HEK293 (cell line): ENCODE results near the gene TNIP1.

ENCODE experiments used
- CTCF ChIA-PET: fragments of 350-600 bp; formaldehyde crosslinking; extraction: SDS; loops from one replicate; lab custom pipeline; 2021; ENCODE audit warnings: antibody characterized with exemption; lab: Yijun Ruan, JAX
- POLR2A ChIA-PET: fragments of 300-600 bp; formaldehyde crosslinking; extraction: SDS; loops from one replicate; lab custom pipeline; 2020; ENCODE audit warnings: antibody characterized with exemption, inconsistent platforms; lab: Yijun Ruan, JAX
- H3K27ac ChIP-seq: fragments of 200-500 bp; sonication (Bioruptor generic); 2 replicates; pipeline ENCODE4 v1.5.1; 2014; ENCODE audit warnings: low read depth, low read length, control low read depth, inconsistent platforms; ENCODE audit errors: extremely low read depth
- H3K36me3 ChIP-seq, 2 experiments: fragments of 200-500 bp in 1 of 2; sonication (Bioruptor generic) in 1 of 2; 1 replicate in 1 of 2; 2 replicates in 1 of 2; pipeline ENCODE4 v1.5.1; 2014 to 2017; ENCODE audit warnings: inconsistent platforms in 2 of 2, low read length in 2 of 2; ENCODE audit not compliant: control insufficient read depth in 2 of 2, insufficient read depth in 1 of 2
- H3K4me1 ChIP-seq: fragments of 200-500 bp; sonication (Bioruptor generic); 2 replicates; pipeline ENCODE4 v1.5.1; 2014; ENCODE audit warnings: mild to moderate bottlenecking, low read length, inconsistent platforms; ENCODE audit not compliant: control insufficient read depth, insufficient read depth
- H3K4me3 ChIP-seq: 2 replicates; pipeline ENCODE4 v1.5.1; 2011; ENCODE audit warnings: low read depth, mild to moderate bottlenecking, control low read depth, low read length, moderate library complexity
- H3K9me3 ChIP-seq: fragments of 200-500 bp; sonication (Bioruptor generic); 2 replicates; pipeline ENCODE4 v1.5.1; 2014; ENCODE audit warnings: low read depth, low read length, inconsistent platforms; ENCODE audit not compliant: control insufficient read depth, insufficient read depth
- KLF9 ChIP-seq: fragments of 450-650 bp; formaldehyde crosslinking; IDR thresholded peaks from 2 replicates; pipeline ENCODE4 v1.5.1; 2016; ENCODE audit warnings: missing biosample characterization, missing genetic modification characterization, low read depth
- OSR2 ChIP-seq: fragments of 450-650 bp; formaldehyde crosslinking; IDR thresholded peaks from 2 replicates; pipeline ENCODE4 v1.5.1; 2016; ENCODE audit warnings: missing biosample characterization, missing genetic modification characterization
- YY1 ChIP-seq: fragments of 450-650 bp; formaldehyde crosslinking; IDR thresholded peaks from 2 replicates; pipeline ENCODE4 v1.5.1; 2018; ENCODE audit warnings: missing biosample characterization, missing genetic modification characterization
- ZBTB21 ChIP-seq: fragments of 450-650 bp; formaldehyde crosslinking; IDR thresholded peaks from 2 replicates; pipeline ENCODE4 v1.5.1; 2017; ENCODE audit warnings: missing biosample characterization, missing genetic modification characterization
- ZNF155 ChIP-seq: fragments of 450-650 bp; formaldehyde crosslinking; IDR thresholded peaks from 2 replicates; pipeline ENCODE4 v1.5.1; 2016; ENCODE audit warnings: missing biosample characterization, missing genetic modification characterization
- ZNF2 ChIP-seq: fragments of 450-650 bp; formaldehyde crosslinking; IDR thresholded peaks from 2 replicates; pipeline ENCODE4 v1.5.1; 2016; ENCODE audit warnings: missing biosample characterization, missing genetic modification characterization
- ZNF621 ChIP-seq: fragments of 450-650 bp; formaldehyde crosslinking; IDR thresholded peaks from 2 replicates; pipeline ENCODE4 v1.5.1; 2017; ENCODE audit warnings: missing biosample characterization, missing genetic modification characterization
- ZNF677 ChIP-seq: fragments of 450-650 bp; IDR thresholded peaks from 2 replicates; pipeline ENCODE4 v1.5.0; 2018; ENCODE audit warnings: missing biosample characterization, mild to moderate bottlenecking, missing genetic modification characterization, moderate library complexity
- ZSCAN23 ChIP-seq: fragments of 450-650 bp; formaldehyde crosslinking; IDR thresholded peaks from 2 replicates; pipeline ENCODE4 v1.5.1; 2016; ENCODE audit warnings: missing biosample characterization, missing genetic modification characterization
- TF ChIP-seq, protein P1 (sequence below): fragments of 450-650 bp; formaldehyde crosslinking; IDR thresholded peaks from 2 replicates; pipeline ENCODE4 v1.5.1; 2016; ENCODE audit warnings: missing biosample characterization, missing genetic modification characterization
- TF ChIP-seq, protein P2 (sequence below): fragments of 450-650 bp; formaldehyde crosslinking; IDR thresholded peaks from 2 replicates; pipeline ENCODE4 v1.5.1; 2016; ENCODE audit warnings: missing biosample characterization, missing genetic modification characterization, borderline replicate concordance
- TF ChIP-seq, protein P3 (sequence below): fragments of 450-650 bp; formaldehyde crosslinking; IDR thresholded peaks from 2 replicates; pipeline ENCODE4 v1.5.1; 2016; ENCODE audit warnings: missing biosample characterization, missing genetic modification characterization
- TF ChIP-seq, protein P4 (sequence below): fragments of 450-650 bp; formaldehyde crosslinking; IDR thresholded peaks from 2 replicates; pipeline ENCODE4 v1.5.1; 2016; ENCODE audit warnings: missing biosample characterization, missing genetic modification characterization
- TF ChIP-seq, protein P5 (sequence below): fragments of 450-650 bp; formaldehyde crosslinking; IDR thresholded peaks from 2 replicates; pipeline ENCODE4 v1.5.1; 2016; ENCODE audit warnings: missing biosample characterization, missing genetic modification characterization
- TF ChIP-seq, protein P6 (sequence below): fragments of 450-650 bp; formaldehyde crosslinking; IDR thresholded peaks from 2 replicates; pipeline ENCODE4 v1.5.1; 2016; ENCODE audit warnings: missing biosample characterization, missing genetic modification characterization, borderline replicate concordance
- TF ChIP-seq, protein P7 (sequence below): fragments of 450-650 bp; formaldehyde crosslinking; IDR thresholded peaks from 2 replicates; pipeline ENCODE4 v1.5.1; 2016; ENCODE audit warnings: missing biosample characterization, missing genetic modification characterization, low read depth

Gene TNIP1

DNA sequence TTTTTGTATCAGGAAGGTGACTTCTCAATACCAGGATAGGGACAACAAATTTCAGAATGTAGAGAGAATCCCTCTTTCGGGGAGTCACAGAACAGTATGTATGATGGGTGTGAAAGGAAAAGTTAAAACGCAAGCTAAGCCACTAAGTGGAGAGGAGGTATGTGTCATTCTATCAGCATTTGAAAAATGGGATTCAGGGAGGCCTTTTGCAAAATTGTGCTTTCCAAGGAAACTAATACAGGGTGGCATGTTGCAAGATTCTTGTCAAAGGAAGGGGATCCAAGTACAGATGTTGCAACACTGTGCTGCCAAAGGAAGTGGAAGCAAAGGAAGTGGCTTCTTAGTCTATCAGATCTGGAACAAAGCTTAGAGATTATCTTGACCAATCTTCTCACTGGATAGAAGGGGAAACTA, 12.6 kb upstream of the TNIP1 start (continued):
- TF ChIP-seq, protein P1, sequence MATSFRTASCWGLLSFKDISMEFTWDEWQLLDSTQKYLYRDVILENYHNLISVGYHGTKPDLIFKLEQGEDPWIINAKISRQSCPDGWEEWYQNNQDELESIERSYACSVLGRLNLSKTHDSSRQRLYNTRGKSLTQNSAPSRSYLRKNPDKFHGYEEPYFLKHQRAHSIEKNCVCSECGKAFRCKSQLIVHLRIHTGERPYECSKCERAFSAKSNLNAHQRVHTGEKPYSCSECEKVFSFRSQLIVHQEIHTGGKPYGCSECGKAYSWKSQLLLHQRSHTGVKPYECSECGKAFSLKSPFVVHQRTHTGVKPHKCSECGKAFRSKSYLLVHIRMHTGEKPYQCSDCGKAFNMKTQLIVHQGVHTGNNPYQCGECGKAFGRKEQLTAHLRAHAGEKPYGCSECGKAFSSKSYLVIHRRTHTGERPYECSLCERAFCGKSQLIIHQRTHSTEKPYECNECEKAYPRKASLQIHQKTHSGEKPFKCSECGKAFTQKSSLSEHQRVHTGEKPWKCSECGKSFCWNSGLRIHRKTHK (tag by site-specific recombination), result no peak
- no peak for TF ChIP-seq ZNF621

DNA sequence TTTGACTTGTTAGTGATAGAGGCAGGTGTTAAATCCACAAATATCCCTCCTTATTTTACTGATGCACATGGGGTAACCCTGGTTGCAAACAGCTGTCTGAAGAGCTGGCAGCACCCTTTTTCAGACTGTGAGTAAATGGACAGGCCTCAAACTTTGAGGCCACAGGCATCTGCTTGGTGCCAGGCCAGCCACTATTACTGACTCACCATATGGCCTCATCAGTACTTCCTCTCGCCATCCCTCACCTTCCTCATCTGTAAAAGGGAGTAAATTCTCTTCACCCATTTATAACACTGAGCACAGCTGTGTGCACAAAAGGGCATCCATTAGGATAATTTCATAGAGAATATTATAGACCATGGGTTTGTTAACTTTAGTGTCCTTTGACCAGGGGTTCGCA, 11.9 kb upstream of the TNIP1 start:
- Histone ChIP-seq H3K9me3 (no peaks in the 10 kb centered on the region), H3K4me3 (no peak overlapping the region), H3K27ac (no peak overlapping the region), H3K36me3 (no peaks in the 10 kb centered on the region), H3K4me1 (no peaks in the 10 kb centered on the region)
- TF ChIP-seq ZNF677 (tag by site-specific recombination), result no peak
- TF ChIP-seq, protein P2, sequence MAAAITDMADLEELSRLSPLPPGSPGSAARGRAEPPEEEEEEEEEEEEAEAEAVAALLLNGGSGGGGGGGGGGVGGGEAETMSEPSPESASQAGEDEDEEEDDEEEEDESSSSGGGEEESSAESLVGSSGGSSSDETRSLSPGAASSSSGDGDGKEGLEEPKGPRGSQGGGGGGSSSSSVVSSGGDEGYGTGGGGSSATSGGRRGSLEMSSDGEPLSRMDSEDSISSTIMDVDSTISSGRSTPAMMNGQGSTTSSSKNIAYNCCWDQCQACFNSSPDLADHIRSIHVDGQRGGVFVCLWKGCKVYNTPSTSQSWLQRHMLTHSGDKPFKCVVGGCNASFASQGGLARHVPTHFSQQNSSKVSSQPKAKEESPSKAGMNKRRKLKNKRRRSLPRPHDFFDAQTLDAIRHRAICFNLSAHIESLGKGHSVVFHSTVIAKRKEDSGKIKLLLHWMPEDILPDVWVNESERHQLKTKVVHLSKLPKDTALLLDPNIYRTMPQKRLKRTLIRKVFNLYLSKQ (tag by site-specific recombination), result no peak
- TF ChIP-seq ZNF155, result no peak
- no peak for TF ChIP-seq ZSCAN23 (tag by site-specific recombination)
- TF ChIP-seq YY1 (tag by site-specific recombination), result no peak
- TF ChIP-seq ZBTB21, result no peak
- TF ChIP-seq, protein P3, sequence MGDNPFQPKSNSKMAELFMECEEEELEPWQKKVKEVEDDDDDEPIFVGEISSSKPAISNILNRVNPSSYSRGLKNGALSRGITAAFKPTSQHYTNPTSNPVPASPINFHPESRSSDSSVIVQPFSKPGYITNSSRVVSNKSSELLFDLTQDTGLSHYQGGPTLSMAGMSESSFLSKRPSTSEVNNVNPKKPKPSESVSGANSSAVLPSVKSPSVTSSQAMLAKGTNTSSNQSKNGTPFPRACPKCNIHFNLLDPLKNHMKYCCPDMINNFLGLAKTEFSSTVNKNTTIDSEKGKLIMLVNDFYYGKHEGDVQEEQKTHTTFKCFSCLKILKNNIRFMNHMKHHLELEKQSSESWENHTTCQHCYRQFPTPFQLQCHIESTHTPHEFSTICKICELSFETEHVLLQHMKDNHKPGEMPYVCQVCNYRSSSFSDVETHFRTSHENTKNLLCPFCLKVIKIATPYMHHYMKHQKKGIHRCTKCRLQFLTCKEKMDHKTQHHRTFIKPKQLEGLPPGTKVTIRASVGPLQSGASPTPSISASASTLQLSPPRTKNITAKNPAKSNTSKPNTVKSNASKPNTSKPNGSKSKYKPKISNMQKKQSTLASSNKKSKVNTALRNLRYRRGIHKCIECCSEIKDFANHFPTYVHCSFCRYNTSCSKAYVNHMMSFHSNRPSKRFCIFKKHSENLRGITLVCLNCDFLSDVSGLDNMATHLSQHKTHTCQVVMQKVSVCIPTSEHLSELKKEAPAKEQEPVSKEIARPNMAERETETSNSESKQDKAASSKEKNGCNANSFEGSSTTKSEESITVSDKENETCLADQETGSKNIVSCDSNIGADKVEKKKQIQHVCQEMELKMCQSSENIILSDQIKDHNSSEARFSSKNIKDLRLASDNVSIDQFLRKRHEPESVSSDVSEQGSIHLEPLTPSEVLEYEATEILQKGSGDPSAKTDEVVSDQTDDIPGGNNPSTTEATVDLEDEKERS (tag by site-specific recombination), result no peak
- CTCF ChIA-PET, result interaction anchor here (0.7 to 0.9 kb wide), 2 partner anchors 41 to 72 kb away, joined by 4 read pairs; no protein-coding TSS in a partner anchor
- POLR2A ChIA-PET, result interaction anchor here (0.9 kb wide), 1 partner anchor 13 kb away, joined by 3 read pairs; no protein-coding TSS in a partner anchor

DNA sequence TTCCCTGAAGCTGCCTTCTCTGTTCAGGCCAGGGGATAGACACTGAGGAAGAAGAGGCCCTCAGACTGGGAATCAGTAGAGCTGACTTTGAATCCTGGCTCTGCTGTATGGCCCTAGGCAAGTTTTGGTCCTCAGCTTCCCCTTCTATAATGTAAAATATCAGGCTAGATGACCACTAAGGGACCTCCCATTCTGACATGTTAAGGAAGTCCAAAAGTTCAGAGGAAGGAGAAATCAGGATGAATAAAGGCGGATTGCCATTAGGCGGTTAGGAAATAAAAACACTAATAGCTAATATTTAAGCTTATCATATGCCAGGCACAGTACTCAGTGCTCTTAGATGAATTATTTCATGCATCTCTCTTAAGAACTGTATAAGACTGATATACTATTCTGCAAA, 8.9 kb upstream of the TNIP1 start:
- Histone ChIP-seq H3K4me3 (no peak overlapping the region), H3K9me3 (no peaks in the 10 kb centered on the region), H3K4me1 (no peaks in the 10 kb centered on the region), H3K27ac (no peak overlapping the region), H3K36me3 (no peaks in the 10 kb centered on the region)
- POLR2A ChIA-PET, result no interaction called here
- CTCF ChIA-PET, result interaction anchor here (0.6 to 2.4 kb wide), 5 partner anchors 25 to 41 kb away, joined by 3 to 11 read pairs (median 3); no protein-coding TSS in a partner anchor
- no peak for TF ChIP-seq KLF9
- TF ChIP-seq, protein P4, sequence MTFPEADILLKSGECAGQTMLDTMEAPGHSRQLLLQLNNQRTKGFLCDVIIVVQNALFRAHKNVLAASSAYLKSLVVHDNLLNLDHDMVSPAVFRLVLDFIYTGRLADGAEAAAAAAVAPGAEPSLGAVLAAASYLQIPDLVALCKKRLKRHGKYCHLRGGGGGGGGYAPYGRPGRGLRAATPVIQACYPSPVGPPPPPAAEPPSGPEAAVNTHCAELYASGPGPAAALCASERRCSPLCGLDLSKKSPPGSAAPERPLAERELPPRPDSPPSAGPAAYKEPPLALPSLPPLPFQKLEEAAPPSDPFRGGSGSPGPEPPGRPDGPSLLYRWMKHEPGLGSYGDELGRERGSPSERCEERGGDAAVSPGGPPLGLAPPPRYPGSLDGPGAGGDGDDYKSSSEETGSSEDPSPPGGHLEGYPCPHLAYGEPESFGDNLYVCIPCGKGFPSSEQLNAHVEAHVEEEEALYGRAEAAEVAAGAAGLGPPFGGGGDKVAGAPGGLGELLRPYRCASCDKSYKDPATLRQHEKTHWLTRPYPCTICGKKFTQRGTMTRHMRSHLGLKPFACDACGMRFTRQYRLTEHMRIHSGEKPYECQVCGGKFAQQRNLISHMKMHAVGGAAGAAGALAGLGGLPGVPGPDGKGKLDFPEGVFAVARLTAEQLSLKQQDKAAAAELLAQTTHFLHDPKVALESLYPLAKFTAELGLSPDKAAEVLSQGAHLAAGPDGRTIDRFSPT (tag by site-specific recombination), result no peak
- TF ChIP-seq, protein P5, sequence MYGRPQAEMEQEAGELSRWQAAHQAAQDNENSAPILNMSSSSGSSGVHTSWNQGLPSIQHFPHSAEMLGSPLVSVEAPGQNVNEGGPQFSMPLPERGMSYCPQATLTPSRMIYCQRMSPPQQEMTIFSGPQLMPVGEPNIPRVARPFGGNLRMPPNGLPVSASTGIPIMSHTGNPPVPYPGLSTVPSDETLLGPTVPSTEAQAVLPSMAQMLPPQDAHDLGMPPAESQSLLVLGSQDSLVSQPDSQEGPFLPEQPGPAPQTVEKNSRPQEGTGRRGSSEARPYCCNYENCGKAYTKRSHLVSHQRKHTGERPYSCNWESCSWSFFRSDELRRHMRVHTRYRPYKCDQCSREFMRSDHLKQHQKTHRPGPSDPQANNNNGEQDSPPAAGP (tag by site-specific recombination), result no peak
- no peak for TF ChIP-seq ZNF2 (tag by site-specific recombination)
- no peak for TF ChIP-seq OSR2
- TF ChIP-seq, protein P6, sequence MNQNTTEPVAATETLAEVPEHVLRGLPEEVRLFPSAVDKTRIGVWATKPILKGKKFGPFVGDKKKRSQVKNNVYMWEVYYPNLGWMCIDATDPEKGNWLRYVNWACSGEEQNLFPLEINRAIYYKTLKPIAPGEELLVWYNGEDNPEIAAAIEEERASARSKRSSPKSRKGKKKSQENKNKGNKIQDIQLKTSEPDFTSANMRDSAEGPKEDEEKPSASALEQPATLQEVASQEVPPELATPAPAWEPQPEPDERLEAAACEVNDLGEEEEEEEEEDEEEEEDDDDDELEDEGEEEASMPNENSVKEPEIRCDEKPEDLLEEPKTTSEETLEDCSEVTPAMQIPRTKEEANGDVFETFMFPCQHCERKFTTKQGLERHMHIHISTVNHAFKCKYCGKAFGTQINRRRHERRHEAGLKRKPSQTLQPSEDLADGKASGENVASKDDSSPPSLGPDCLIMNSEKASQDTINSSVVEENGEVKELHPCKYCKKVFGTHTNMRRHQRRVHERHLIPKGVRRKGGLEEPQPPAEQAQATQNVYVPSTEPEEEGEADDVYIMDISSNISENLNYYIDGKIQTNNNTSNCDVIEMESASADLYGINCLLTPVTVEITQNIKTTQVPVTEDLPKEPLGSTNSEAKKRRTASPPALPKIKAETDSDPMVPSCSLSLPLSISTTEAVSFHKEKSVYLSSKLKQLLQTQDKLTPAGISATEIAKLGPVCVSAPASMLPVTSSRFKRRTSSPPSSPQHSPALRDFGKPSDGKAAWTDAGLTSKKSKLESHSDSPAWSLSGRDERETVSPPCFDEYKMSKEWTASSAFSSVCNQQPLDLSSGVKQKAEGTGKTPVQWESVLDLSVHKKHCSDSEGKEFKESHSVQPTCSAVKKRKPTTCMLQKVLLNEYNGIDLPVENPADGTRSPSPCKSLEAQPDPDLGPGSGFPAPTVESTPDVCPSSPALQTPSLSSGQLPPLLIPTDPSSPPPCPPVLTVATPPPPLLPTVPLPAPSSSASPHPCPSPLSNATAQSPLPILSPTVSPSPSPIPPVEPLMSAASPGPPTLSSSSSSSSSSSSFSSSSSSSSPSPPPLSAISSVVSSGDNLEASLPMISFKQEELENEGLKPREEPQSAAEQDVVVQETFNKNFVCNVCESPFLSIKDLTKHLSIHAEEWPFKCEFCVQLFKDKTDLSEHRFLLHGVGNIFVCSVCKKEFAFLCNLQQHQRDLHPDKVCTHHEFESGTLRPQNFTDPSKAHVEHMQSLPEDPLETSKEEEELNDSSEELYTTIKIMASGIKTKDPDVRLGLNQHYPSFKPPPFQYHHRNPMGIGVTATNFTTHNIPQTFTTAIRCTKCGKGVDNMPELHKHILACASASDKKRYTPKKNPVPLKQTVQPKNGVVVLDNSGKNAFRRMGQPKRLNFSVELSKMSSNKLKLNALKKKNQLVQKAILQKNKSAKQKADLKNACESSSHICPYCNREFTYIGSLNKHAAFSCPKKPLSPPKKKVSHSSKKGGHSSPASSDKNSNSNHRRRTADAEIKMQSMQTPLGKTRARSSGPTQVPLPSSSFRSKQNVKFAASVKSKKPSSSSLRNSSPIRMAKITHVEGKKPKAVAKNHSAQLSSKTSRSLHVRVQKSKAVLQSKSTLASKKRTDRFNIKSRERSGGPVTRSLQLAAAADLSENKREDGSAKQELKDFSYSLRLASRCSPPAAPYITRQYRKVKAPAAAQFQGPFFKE (tag by site-specific recombination), result no peak
- TF ChIP-seq, protein P7, sequence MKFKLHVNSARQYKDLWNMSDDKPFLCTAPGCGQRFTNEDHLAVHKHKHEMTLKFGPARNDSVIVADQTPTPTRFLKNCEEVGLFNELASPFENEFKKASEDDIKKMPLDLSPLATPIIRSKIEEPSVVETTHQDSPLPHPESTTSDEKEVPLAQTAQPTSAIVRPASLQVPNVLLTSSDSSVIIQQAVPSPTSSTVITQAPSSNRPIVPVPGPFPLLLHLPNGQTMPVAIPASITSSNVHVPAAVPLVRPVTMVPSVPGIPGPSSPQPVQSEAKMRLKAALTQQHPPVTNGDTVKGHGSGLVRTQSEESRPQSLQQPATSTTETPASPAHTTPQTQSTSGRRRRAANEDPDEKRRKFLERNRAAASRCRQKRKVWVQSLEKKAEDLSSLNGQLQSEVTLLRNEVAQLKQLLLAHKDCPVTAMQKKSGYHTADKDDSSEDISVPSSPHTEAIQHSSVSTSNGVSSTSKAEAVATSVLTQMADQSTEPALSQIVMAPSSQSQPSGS (tag by site-specific recombination), result no peak
